Endothelial cell of umbilical vein (primary cell): Measurements from ENCODE around the gene HOXB4.

Source experiments
- EZH2 ChIP-seq: IDR thresholded peaks from 2 replicates; pipeline ENCODE4 v1.6.1; 2012; ENCODE audit warnings: borderline replicate concordance, low read depth, mild to moderate bottlenecking, moderate library complexity, low read length, inconsistent platforms; ENCODE audit not compliant: severe bottlenecking
- JUN ChIP-seq: IDR thresholded peaks from 2 replicates; pipeline ENCODE4 v1.6.1; 2011; ENCODE audit warnings: borderline replicate concordance, low read depth; ENCODE audit not compliant: insufficient read length, insufficient read depth
- MYC ChIP-seq: IDR thresholded peaks from one replicate; pipeline ENCODE4 v1.6.1; 2011; ENCODE audit warnings: mild to moderate bottlenecking, low read depth, low read length
- POLR2A ChIP-seq: IDR thresholded peaks from 2 replicates; pipeline ENCODE4 v1.6.1; 2012; ENCODE audit warnings: low read depth, mild to moderate bottlenecking, control low read depth, low read length
- POLR2AphosphoS5 ChIP-seq: IDR thresholded peaks from 2 replicates; pipeline ENCODE4 v1.6.1; 2012; ENCODE audit warnings: low read depth, mild to moderate bottlenecking, control low read depth, low read length, moderate library complexity; ENCODE audit not compliant: insufficient read depth
- TF ChIP-seq, protein P1 (sequence below), 2 donors: IDR thresholded peaks; 1 replicate in 1 of 2; 2 replicates in 1 of 2; pipeline ENCODE4 v1.5.1; 2011; ENCODE audit warnings: low read length in 2 of 2, mild to moderate bottlenecking in 2 of 2, moderate library complexity in 2 of 2, control low read depth in 1 of 2, inconsistent platforms in 1 of 2, low read depth in 1 of 2; ENCODE audit not compliant: insufficient read depth in 1 of 2; ENCODE audit errors: extremely low read depth in 1 of 2
- TF ChIP-seq, protein P2 (sequence below): IDR thresholded peaks from 2 replicates; pipeline ENCODE4 v1.6.1; 2011; ENCODE audit not compliant: insufficient read depth, insufficient read length

DNA sequence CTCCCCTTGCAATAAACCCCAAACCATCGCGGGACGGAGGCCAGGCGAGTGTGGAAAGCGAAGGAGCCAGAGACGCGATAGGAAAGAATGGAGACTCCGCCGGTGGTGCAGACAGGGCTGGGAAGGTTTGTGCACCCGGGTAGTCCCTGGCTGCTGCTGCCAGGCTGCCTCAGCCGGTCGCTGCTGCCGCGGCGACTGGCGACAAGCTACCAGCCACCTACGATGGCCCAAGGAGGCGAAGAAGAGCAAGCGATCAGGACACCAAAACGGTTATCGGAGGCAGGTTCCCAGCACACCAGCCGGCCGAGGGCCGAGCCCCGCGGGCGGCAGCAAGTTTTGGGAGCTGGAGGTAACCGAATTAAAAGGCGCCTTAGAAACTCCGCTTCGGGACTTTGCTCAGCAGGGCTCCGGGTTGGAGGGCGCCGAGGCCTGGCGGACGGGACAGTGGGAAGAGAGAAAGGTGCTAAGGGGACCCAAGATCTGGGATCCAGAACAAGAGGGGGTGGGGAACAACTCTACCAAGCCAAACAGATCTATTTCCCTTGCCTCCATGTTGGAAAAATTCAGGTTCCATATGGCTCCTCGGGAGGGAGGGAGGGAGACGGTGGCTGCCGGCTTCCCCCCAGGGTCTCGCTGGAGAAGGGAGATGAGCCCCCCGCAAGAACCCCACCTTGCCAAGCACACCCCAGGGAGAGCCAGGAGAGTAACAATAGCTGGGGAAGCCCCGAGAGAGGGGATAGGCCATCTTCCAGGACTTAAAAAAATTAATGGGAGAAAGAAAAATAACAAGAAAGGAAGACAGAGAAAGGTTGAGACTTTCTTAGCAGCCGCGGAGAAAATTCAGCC is 23.5 kb downstream of the HOXB4 start:
- TF ChIP-seq POLR2AphosphoS5, result no peak
- TF ChIP-seq, protein P1, sequence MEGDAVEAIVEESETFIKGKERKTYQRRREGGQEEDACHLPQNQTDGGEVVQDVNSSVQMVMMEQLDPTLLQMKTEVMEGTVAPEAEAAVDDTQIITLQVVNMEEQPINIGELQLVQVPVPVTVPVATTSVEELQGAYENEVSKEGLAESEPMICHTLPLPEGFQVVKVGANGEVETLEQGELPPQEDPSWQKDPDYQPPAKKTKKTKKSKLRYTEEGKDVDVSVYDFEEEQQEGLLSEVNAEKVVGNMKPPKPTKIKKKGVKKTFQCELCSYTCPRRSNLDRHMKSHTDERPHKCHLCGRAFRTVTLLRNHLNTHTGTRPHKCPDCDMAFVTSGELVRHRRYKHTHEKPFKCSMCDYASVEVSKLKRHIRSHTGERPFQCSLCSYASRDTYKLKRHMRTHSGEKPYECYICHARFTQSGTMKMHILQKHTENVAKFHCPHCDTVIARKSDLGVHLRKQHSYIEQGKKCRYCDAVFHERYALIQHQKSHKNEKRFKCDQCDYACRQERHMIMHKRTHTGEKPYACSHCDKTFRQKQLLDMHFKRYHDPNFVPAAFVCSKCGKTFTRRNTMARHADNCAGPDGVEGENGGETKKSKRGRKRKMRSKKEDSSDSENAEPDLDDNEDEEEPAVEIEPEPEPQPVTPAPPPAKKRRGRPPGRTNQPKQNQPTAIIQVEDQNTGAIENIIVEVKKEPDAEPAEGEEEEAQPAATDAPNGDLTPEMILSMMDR (IDR thresholded peaks at IDR 0.05; ENCODE audit: extremely low read depth in 1 of 2, insufficient read depth in 1 of 2, low read depth in 1 of 2, low read length in 2 of 2), result no peak
- no peak for TF ChIP-seq POLR2A
- no peak for TF ChIP-seq EZH2
- TF ChIP-seq, protein P2, sequence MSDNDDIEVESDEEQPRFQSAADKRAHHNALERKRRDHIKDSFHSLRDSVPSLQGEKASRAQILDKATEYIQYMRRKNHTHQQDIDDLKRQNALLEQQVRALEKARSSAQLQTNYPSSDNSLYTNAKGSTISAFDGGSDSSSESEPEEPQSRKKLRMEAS, result no peak
- TF ChIP-seq MYC, result no peak
- TF ChIP-seq JUN, result no peak
